ENCODE data around the gene KNSTRN.

Gene KNSTRN

GRCh38 chr15:40365624-40366456 is 16.7 kb upstream of the KNSTRN start:
- in situ Hi-C loops (cut with MboI; ENCODE audit: low sequenced_read_pairs) = no loop called here

GRCh38 chr15:40366457-40367370 is 15.8 kb upstream of the KNSTRN start:
- in situ Hi-C loops (cut with MboI; ENCODE audit: low sequenced_read_pairs) = no loop called here

GRCh38 chr15:40367371-40367685 is 15.2 kb upstream of the KNSTRN start:
- in situ Hi-C loops (cut with MboI; ENCODE audit: low sequenced_read_pairs) = no loop called here

GRCh38 chr15:40367686-40368611 is 14.6 kb upstream of the KNSTRN start:
- in situ Hi-C loops (cut with MboI; ENCODE audit: low sequenced_read_pairs) = no loop called here

GRCh38 chr15:40368719-40369473 is 13.6 kb upstream of the KNSTRN start:
- in situ Hi-C loops (cut with MboI; ENCODE audit: low sequenced_read_pairs) = no loop called here

GRCh38 chr15:40369474-40369869 is 13.0 kb upstream of the KNSTRN start:
- in situ Hi-C loops (cut with MboI; ENCODE audit: low sequenced_read_pairs) = no loop called here

- in situ Hi-C loops (cut with MboI; ENCODE audit: low sequenced_read_pairs) = no loop called here
Observed at GRCh38 chr15:40369971-40370370, 12.6 kb upstream of the KNSTRN start.

GRCh38 chr15:40372981-40373380 is 9.5 kb upstream of the KNSTRN start:
- in situ Hi-C loops (cut with MboI; ENCODE audit: low sequenced_read_pairs) = no loop called here

- in situ Hi-C loops (cut with MboI; ENCODE audit: low sequenced_read_pairs) = no loop called here
Observed at GRCh38 chr15:40377606-40378005, 4.9 kb upstream of the KNSTRN start.

- in situ Hi-C loops (cut with MboI; ENCODE audit: low sequenced_read_pairs) = no loop called here
Observed at GRCh38 chr15:40379374-40379773, 3.1 kb upstream of the KNSTRN start.

- in situ Hi-C loops (cut with MboI; ENCODE audit: low sequenced_read_pairs) = no loop called here
Observed at GRCh38 chr15:40379853-40380252, 2.7 kb upstream of the KNSTRN start.

- in situ Hi-C loops (cut with MboI; ENCODE audit: low sequenced_read_pairs) = no loop called here
Observed at GRCh38 chr15:40380636-40381035, 1.9 kb upstream of the KNSTRN start.

GRCh38 chr15:40381818-40382529 is 547 bp upstream of the KNSTRN start:
- in situ Hi-C loops (cut with MboI; ENCODE audit: low sequenced_read_pairs) = no loop called here

GRCh38 chr15:40386480-40386879 is 4.0 kb downstream of the KNSTRN start:
- in situ Hi-C loops (cut with MboI; ENCODE audit: low sequenced_read_pairs) = no loop called here

- in situ Hi-C loops (cut with MboI; ENCODE audit: low sequenced_read_pairs) = no loop called here
Observed at GRCh38 chr15:40388941-40389823, 6.7 kb downstream of the KNSTRN start.

GRCh38 chr15:40389824-40390595 is 7.5 kb downstream of the KNSTRN start:
- in situ Hi-C loops (cut with MboI; ENCODE audit: low sequenced_read_pairs) = no loop called here

GRCh38 chr15:40392986-40393948 is 10.7 kb downstream of the KNSTRN start:
- in situ Hi-C loops (cut with MboI; ENCODE audit: low sequenced_read_pairs) = no loop called here

All from HL-60/S4 treated with phorbol 12-myristate 13-acetate at 8.2 ng/mL for 4 days and 3 days (cell line).